ENCODE results near the gene TRMT112. TPM values are rescaled to one million over a fixed set of nuclear protein-coding genes. Genes with fewer than 3 reads are reported as not detected.
"Not testable (repeated sequence)": the region's sequence is repeated elsewhere in the genome, so short reads cannot be mapped to it uniquely, and the experiment has no call there.

TRMT112 gene
- total and polyA plus RNA-seq, 4 donors: 52.5 to 137 (median 131) TPM

- no peaks in the 10 kb centered on the region for H3K27me3 ChIP-seq (ENCODE audit: control insufficient read depth in 4 of 4, insufficient read depth in 4 of 4, low read length in 3 of 4)
- no peaks in the 10 kb centered on the region for H3K9me3 ChIP-seq (ENCODE audit: control insufficient read depth in 4 of 4, low read length in 3 of 4)
- H3K9ac ChIP-seq (ENCODE audit: low read depth in 1 of 2, low read length in 2 of 2): peak overlapping the region; percentile 61 to 77
- no peak for DNase-seq (ENCODE audit: low spot score)
- TF ChIP-seq CTCF (IDR thresholded peaks at IDR 0.05; ENCODE audit: low read depth, low read length, missing input control) (no peak), RAD21 (IDR thresholded peaks at IDR 0.05) (peak in 1 of 2 donors; percentile 29)
- peak overlapping the region; percentile 54 to 76 (median 63) for H3K4me3 ChIP-seq (ENCODE audit: low read depth in 1 of 3, low read length in 3 of 3)
- peaks cover 5 to 43% (median 32%) of the 10 kb centered on the region in 4 donors for H3K4me1 ChIP-seq (ENCODE audit: control insufficient read depth in 4 of 4, insufficient read depth in 4 of 4, low read length in 3 of 4)
- H3K36me3 ChIP-seq (ENCODE audit: control insufficient read depth in 4 of 4, insufficient read depth in 3 of 4, low read depth in 1 of 4, low read length in 3 of 4): peaks cover 4 to 41% (median 12%) of the 10 kb centered on the region in 4 donors
- peak overlapping the region; percentile 93 to 98 for H3K27ac ChIP-seq (ENCODE audit: low read depth in 1 of 2, low read length in 2 of 2)
- WGBS: 3% methylated on average over 32 of the region's 32 CpGs
Measured at GRCh38 chr11:64316672-64317324, 561 bp downstream of the TRMT112 start.

- H3K9ac ChIP-seq (ENCODE audit: low read depth in 1 of 2, low read length in 2 of 2); H3K9me3 ChIP-seq (ENCODE audit: control insufficient read depth in 4 of 4, low read length in 3 of 4); H3K4me3 ChIP-seq (ENCODE audit: low read depth in 1 of 3, low read length in 3 of 3); DNase-seq (ENCODE audit: low spot score); H3K27me3 ChIP-seq (ENCODE audit: control insufficient read depth in 4 of 4, insufficient read depth in 4 of 4, low read length in 3 of 4); H3K27ac ChIP-seq (ENCODE audit: low read depth in 1 of 2, low read length in 2 of 2): not testable (repeated sequence)
- 80% methylated on average over 25 of the region's 25 CpGs for WGBS
- Histone ChIP-seq H3K36me3 (ENCODE audit: control insufficient read depth in 4 of 4, insufficient read depth in 3 of 4, low read depth in 1 of 4, low read length in 3 of 4) (peaks cover 4 to 33% (median 10%) of the 10 kb centered on the region in 4 donors), H3K4me1 (ENCODE audit: control insufficient read depth in 4 of 4, insufficient read depth in 4 of 4, low read length in 3 of 4) (peaks cover 5 to 44% (median 34%) of the 10 kb centered on the region in 4 donors)
Measured at GRCh38 chr11:64315667-64316526, 1.5 kb downstream of the TRMT112 start.

- Histone ChIP-seq H3K36me3 (ENCODE audit: control insufficient read depth in 4 of 4, insufficient read depth in 3 of 4, low read depth in 1 of 4, low read length in 3 of 4) (peaks cover 4 to 26% (median 9%) of the 10 kb centered on the region in 4 donors), H3K9me3 (ENCODE audit: control insufficient read depth in 4 of 4, low read length in 3 of 4) (no peaks in the 10 kb centered on the region), H3K27me3 (ENCODE audit: control insufficient read depth in 4 of 4, insufficient read depth in 4 of 4, low read length in 3 of 4) (no peaks in the 10 kb centered on the region), H3K4me3 (ENCODE audit: low read depth in 1 of 3, low read length in 3 of 3) (no peak overlapping the region), H3K4me1 (ENCODE audit: control insufficient read depth in 4 of 4, insufficient read depth in 4 of 4, low read length in 3 of 4) (peaks cover 7 to 49% (median 37%) of the 10 kb centered on the region in 4 donors), H3K9ac (ENCODE audit: low read depth in 1 of 2, low read length in 2 of 2) (no peak overlapping the region), H3K27ac (ENCODE audit: low read depth in 1 of 2, low read length in 2 of 2) (no peak overlapping the region)
- DNase-seq (ENCODE audit: low spot score): no peak
- 81% methylated on average over 24 of the region's 24 CpGs for WGBS
- TF ChIP-seq EGR1 (IDR thresholded peaks at IDR 0.05; ENCODE audit: low read depth in 2 of 2): no peak
- TF ChIP-seq RXRA (IDR thresholded peaks at IDR 0.05): no peak
- TF ChIP-seq GABPA (IDR thresholded peaks at IDR 0.05 in 1 of 2, conservative IDR thresholded peaks at IDR 0.05 in 1 of 2): no peak
- no peak for TF ChIP-seq ZBTB33 (IDR thresholded peaks at IDR 0.05)
- no peak for TF ChIP-seq YY1 (IDR thresholded peaks at IDR 0.05)
- no peak for TF ChIP-seq HNF4G (IDR thresholded peaks at IDR 0.05)
- TF ChIP-seq CTCF (IDR thresholded peaks at IDR 0.05; ENCODE audit: low read depth, low read length, missing input control): no peak
- no peak for TF ChIP-seq ATF3 (IDR thresholded peaks at IDR 0.05)
- no peak for TF ChIP-seq MAX (IDR thresholded peaks at IDR 0.05)
- TF ChIP-seq FOXA1 (IDR thresholded peaks at IDR 0.05): no peak
- TF ChIP-seq REST (IDR thresholded peaks at IDR 0.05): no peak
- TF ChIP-seq RAD21 (IDR thresholded peaks at IDR 0.05): no peak
Measured at GRCh38 chr11:64314805-64315561, 2.4 kb downstream of the TRMT112 start.

Measured in liver (tissue), 9 donors.